Spleen (tissue), 7 donors: ENCODE data around the gene SH3RF1.

Source experiments
- POLR2A ChIP-seq, 3 donors: fragments of 450-650 bp; IDR thresholded peaks; one replicate each; pipeline ENCODE4 v1.5.1; 2017; ENCODE audit warnings: antibody characterized with exemption in 3 of 3, mild to moderate bottlenecking in 1 of 3
- TF ChIP-seq, protein P1 (sequence below), 11 experiments: fragments of 200-600 bp in 7 of 11; fragments of 450-650 bp in 4 of 11; sonication (generic) in 4 of 11; IDR thresholded peaks in 8 of 11; conservative IDR thresholded peaks in 3 of 11; 1 replicate in 7 of 11; 2 replicates in 4 of 11; pipeline versions ENCODE4 v1.4.0 to v1.8.0; 2016 to 2021; ENCODE audit warnings: antibody characterized with exemption in 11 of 11, inconsistent platforms in 4 of 11, mild to moderate bottlenecking in 1 of 11
- donor health status: DM: no; HTN: no; CAD: no; lungs with moderate emphysema.
- donor health status: DM: no; HTN: no; CAD: no.
- donor health status: DM: no; HTN: no; CAD: no.

- TF ChIP-seq, protein P1, sequence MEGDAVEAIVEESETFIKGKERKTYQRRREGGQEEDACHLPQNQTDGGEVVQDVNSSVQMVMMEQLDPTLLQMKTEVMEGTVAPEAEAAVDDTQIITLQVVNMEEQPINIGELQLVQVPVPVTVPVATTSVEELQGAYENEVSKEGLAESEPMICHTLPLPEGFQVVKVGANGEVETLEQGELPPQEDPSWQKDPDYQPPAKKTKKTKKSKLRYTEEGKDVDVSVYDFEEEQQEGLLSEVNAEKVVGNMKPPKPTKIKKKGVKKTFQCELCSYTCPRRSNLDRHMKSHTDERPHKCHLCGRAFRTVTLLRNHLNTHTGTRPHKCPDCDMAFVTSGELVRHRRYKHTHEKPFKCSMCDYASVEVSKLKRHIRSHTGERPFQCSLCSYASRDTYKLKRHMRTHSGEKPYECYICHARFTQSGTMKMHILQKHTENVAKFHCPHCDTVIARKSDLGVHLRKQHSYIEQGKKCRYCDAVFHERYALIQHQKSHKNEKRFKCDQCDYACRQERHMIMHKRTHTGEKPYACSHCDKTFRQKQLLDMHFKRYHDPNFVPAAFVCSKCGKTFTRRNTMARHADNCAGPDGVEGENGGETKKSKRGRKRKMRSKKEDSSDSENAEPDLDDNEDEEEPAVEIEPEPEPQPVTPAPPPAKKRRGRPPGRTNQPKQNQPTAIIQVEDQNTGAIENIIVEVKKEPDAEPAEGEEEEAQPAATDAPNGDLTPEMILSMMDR (IDR thresholded peaks at IDR 0.05 in 8 of 11, conservative IDR thresholded peaks at IDR 0.05 in 3 of 11) = no peak
- TF ChIP-seq POLR2A (IDR thresholded peaks at IDR 0.05) = no peak
Observed at GRCh38 chr4:169110633-169111032, 160.1 kb downstream of the SH3RF1 start.
